GM21528 (cell line): Measurements from ENCODE around the gene PRELID2.
"Not testable (repeated sequence)": the region's sequence is repeated elsewhere in the genome, so short reads cannot be mapped to it uniquely, and the experiment has no call there.

ENCODE experiments used
- ATAC-seq: cut with Tn5 transposase; IDR thresholded peaks from one replicate; pipeline ENCODE4 v1.9.1; 2021; ENCODE audit warnings: mild to moderate bottlenecking, moderate library complexity; ENCODE audit not compliant: unreplicated experiment, low FRiP score

PRELID2 gene

DNA sequence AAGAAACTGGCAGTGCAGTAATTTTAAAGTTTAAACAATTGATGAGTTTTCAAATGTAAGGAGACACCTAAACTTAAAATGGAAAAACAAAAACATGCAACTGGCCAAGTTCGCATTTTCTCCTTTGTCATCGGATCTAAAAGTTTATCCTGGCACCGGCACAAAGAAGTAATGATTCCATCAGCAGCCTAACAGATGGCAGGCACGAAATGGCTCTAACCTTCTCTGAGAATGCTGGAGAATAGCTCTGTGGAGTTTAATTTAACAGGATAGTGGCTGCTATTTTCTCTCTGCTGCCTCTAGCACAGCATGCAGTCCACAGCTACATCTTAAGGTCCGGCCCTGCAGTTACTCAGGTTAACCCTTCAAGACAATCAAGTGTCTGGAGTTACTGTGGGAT, 82.2 kb downstream of the PRELID2 start:
- no peak for ATAC-seq

DNA sequence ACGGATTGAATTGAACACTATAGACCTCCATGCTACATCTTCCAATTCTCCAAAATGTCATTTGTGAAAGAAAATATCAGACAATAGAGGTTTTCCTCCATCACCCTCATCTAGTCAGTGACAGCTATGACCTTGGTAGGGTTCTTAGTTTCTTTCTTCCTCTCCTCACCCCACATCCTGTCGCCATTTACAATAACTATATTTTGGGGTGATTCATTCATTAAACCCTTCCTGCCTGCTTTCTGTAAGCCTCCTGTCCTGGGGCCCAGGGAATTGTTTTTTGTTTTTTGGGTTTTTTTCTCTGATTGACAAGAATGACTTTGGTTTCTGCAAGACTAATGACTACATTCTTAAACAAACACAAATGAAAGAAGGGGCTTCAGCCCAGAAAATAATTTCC, 82.6 kb downstream of the PRELID2 start:
- ATAC-seq: no peak

DNA sequence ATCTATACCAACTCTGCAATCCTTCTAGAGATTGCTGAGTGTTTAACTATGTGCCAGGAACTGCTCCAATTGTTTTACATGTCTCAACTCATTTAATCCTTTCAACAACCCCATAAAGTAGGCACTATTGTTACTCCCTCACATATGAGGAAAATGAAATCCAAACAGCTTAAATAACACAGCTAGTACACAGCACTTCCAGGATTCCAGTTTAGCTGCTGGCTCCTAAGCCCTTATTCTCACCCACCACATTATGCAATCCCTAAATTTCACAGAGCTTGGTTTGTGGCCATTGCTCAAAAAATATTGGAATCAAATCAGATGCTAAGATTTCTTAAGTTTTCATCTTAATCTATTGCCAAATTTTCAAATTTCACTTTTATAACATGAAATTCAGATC, 84.9 kb downstream of the PRELID2 start:
- no peak for ATAC-seq

DNA sequence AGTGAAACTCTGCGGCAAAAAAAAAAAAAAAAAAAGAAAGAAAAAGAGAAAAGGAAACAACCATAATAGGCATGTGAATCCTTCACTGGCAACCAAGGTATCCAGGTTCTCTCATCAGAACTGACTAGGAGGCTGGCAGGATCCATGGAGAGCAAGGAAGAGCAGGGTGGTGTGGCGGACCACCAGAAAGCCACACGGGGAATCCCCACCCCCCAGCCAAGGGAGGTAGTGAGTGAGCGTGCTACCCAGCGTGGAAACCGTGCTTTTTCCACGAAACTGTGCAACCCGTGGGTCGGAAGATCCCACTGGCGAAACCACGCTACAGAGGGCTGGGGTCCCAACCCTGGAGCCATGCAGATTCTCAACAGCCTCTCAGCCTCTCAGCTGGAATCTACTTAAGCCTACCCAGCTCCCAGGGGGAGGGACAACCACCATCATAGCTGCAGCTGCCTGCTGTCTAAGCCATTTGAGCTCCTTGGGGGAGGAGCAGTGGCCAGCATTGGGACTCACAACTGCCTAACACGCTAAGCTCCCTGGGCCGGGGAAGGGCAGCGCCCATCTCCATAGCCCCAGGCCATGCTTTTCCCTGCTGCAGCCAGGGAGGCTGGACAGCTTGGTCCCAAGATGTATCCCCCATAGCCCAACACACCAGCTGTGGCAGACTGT, 91.6 kb downstream of the PRELID2 start:
- ATAC-seq: no peak

DNA sequence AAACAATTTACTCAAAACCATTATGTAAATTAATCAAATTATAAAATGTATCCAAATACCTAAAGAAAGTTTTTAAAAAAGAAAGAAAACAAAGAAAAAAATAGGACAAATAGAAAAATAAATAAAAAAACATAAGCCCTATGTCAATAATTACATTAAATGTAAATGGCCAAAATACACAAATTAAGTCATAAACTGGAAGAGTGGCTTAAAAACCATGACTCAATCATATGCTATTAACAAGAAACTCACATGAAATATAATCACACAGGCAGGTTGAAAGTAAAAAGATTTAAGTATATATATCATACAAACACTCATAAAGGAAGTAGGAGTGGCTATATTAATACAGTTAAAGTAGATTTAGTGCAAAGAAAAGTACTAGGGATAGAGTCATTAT, 95.3 kb downstream of the PRELID2 start:
- no peak for ATAC-seq

DNA sequence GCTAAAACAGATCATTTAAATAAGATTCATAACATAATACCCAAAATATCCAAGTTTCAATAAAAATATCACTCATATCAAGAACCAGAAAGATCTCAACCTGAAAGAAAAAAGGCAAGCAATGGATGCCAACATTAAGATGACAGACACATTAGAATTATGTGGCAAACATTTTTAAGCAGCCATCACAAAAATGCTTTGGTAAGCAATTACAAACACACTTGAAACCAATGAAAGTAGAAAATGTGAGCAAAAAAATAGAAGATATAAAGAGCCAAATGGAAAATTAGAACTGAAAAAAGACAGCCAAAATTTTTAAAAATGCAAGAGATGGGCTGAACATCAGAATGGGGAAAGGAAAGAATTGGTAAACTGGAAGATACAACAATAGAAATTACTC, 96.9 kb downstream of the PRELID2 start:
- no peak for ATAC-seq

DNA sequence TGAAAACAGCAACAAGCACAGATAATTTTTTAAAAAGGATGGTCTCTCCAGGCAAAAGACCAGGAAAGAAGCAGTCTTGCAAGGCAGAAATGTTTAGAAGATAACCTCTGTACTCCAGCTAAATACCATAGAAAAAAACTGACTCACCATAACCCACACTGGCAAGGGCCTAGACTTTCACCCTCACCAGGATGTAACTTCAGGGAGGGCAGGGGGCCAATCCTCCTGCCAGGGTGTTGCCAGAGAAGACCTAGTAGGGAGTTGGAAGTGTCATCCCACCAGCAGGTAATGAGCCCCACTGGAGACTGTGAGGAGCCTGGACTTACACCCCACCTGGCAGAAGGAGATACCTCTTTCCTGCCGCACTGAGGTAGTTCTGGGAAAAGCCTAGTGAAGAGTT, 97.6 kb downstream of the PRELID2 start:
- ATAC-seq: no peak

DNA sequence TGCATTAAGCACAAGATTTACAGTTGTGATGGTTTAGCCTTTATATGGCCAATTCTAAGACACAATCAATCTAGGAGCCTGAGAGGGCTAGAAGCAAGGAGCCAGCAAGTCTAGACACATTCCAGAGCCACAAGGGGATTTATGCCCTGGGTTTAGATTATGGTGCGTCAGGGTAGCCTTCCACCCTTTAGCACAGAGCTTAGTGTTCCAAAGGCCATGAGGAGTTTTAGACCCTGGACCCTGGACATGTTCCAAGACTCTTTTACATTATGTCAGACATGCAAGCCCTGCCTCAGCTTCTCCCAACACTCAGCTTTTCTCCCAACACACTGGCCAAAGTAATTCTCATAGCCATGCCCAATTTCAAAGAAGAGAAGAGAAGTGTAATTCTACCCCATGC, 105.2 kb downstream of the PRELID2 start:
- not testable (repeated sequence) for ATAC-seq

DNA sequence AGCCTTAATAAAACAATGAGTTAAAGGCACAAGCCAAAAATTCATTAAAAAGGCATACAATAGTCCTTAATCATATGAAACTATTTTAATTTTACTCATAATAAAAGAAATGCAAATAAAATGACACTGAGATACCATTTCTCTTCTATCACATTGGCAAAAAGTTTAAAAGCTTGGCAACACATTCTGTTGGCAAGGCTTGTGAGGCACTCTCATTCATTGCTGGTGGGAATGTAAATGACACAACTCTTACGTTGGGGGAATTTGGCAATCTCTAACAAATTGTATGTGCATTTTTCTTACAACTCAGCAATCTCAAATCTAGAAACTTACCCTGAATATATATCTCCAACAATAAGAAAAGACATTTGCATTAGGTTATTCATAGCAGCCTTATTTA, 111.6 kb downstream of the PRELID2 start:
- ATAC-seq: no peak

DNA sequence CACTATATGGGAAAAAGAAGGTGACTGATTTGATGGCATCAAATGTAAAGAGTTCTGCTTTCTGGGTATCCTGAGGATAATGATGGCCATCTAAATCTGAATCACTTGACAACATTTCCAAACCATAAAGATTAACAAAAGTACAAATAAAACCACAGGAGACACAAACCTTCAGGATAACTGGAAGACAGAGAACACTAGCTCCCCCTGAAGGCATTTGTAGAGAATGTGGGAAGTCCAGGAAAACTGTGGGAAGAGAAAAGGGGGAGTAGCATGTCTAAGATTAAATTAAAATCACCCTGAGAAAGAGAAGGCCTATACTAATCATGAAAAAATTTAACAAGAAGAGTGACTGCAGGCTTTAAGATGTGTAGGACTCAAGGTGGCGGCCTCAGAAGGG, 116.2 kb downstream of the PRELID2 start:
- no peak for ATAC-seq

DNA sequence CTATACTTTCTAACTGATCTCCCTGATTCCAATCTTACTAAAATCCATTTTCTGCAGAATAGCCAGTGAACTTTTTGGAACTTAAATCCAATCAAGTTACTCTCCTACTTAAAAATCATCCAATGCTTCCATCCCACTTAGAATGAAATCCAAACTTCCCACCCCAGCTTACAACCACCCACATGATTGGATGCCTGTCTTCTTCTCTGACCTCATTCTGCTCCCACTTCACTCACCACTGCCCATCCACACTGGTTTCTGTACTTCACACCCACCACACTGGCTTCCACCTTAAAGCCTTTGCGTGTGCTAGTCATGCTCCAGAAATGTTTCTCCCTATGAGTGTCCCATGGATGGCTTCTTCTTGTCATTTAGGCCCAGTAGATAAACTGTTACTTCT, 119.7 kb downstream of the PRELID2 start:
- no peak for ATAC-seq

DNA sequence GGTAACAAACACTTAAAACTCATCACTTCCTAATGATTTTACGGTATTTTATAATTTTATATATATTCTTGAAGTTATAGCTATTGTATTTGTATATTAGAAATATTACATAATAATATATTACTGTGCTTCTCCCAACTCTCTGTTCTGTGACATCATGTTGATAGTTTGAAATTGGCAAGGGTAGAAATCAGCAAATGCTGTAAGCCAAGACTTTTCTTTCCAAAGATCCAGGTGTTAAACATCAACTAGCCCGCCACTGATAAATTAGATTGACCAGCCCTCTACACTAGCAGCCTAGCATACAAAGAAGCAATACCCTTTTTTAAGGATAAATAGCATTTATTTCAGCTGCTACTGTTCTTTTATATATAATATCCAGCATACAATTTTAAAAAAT, 122.9 kb downstream of the PRELID2 start:
- ATAC-seq: no peak

DNA sequence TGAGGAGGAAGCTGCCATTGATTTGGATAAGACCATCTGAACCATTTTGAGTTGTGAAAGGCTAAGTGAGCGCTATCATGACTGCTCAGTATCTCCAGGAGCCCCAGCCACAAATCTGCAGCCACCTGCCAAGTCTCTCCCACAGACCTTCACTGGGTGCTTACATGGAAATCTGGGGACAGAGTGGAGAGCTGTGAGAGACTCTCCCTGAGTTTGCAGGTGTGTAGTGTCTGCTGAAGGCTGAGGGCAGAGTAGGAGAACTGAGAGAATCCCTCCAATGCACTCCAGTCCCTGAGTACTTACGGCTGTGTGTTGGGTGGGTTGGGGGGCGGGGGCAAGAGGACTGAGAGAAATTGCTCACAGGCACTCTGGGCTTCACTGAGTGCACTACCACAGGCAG, 123.7 kb downstream of the PRELID2 start:
- ATAC-seq: no peak
